Germinal center (tissue), 1 donor: ENCODE results near the gene CYSTM1.

Source experiments
- DNase-seq: peaks from one replicate; pipeline ENCODE4 v3.0.0; 2012; ENCODE audit warnings: mixed read lengths, low spot score

Gene CYSTM1

DNA sequence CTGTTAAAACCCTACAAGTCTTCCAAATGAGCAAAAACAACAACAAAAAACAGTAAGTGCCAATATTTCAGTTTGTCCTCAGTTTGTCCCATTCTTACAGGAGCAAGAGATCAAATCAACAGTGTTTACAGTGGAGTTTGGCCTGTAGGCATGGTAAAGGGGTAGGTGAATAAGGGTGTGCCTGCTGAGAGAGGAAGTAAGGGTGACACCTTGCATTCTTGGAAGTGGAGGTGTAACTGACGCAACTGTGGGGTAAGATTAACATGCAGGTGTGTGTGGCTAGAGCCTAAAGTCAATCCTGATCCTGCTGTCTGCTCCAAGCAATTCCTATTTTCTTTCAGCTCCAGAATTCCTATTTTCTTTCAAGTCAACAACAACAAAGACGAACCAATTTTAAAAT, 84.5 kb downstream of the CYSTM1 start:
- DNase-seq, result no peak

DNA sequence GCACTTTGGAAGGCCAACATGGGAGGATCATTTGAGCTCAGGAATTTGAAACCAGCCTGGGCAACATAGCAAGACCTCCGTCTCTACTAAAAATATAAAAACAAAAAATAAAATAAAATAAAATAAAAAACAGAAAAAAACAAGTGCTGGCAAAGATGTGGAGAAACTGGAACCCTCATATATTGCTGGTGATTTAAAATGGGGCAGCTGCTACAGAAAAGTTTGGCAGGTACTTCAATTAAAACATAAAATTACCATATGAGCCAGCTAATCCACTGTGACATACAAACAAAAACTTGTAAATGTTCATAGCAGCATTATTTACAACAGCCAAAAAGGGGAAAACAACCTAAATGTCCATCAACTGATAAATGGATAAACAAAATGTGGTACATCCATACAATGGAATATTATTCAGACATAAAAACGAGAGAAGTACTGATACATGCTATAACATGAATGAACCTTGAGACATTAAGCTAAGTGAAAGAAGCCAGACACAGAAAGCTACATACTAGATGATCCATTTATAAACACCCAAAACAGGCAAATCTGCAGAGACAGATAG, 85.2 kb downstream of the CYSTM1 start:
- DNase-seq, result no peak

- no peak for DNase-seq
Observed at GRCh38 chr5:140261403-140262171, 86.6 kb downstream of the CYSTM1 start.

- DNase-seq, result no peak
Observed at GRCh38 chr5:140262221-140262620, 87.2 kb downstream of the CYSTM1 start.

DNA sequence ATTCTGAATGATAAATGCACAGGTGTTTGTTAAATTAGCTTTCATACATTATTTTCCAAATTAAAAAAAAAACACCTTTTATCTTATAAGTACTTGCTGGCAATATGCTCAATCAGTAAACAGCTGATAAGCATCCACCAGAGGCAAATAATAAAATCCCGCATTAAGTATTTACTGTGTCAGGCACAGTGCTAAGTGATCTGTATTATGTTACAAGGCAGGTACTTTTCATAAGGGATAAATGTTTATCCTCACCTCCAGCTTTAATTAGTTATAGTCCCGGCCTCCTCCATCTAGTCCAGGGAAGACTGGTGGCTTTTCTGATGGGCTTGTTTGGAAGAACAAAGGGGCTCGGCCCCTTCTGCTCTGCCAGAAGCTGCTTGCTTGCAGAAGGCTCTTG, 87.9 kb downstream of the CYSTM1 start:
- no peak for DNase-seq

DNA sequence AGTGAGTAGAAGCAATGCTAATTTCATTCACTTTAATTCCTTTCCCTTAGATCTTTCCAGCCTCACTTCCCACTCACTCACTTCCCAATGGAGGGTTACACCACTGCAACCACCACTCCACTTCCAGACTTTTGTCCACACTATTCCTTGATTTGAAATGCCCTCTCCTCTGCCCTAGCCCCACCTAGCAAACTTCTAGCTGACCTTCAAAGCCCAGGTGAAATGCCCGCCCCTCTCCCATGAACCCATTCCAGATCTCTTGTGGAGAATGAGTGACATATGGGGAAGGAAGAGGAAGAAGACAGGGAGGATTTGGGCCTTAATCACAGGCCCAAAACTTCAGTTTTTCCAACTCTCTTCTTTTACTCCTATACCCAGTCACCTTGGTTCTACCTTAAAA, 90.9 kb downstream of the CYSTM1 start:
- DNase-seq, result no peak

DNA sequence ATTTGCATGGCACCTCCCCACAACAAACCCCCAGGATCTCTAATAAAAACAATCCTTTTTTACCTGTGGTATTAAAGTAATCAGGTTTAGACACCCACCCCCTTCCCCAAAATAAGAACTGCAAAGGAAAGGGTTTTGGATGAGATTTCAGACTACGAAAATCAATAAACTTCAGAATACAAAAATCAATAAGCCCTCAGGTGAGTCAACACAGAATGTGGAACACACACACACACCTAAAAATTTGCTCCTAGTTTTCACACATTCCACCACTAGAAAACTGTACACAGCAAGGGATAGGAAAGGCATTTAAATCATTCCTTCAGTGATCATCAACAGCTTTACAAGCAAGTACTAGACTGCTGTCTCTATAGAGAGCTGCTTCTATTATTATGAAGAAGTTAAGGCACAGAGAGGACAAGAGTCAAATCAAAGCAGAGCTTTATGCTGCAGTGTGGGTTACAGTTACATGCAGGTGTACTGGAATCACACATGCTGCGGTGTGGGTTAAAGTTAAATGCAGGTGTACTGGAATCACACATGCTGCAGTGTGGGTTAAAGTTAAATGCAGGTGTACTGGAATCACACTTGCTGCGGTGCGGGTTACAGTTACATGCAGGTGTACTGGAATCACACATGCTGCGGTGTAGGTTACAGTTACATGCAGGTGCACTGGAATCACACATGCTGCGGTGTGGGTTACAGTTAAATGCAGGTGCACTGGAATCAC, 91.6 kb downstream of the CYSTM1 start:
- DNase-seq, result no peak

DNA sequence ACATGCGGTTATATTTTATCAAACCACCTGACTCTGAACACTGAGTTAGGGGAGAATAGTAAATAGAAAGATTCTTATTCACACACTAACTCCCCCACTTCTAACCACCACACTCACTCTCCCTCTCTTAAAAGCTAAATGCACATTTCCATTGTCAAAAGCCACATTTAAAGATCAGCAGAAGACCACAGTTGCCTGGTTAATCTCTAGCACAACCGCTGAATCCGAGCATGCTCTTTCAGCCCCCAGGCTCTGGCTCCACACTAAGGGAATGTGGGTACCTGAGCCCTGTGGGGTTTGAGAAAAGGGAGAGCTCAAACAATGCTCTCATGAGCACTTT, 92.2 kb downstream of the CYSTM1 start:
- no peak for DNase-seq

GRCh38 chr5:140267559-140268018, 92.6 kb downstream of the CYSTM1 start:
- DNase-seq, result no peak

DNA sequence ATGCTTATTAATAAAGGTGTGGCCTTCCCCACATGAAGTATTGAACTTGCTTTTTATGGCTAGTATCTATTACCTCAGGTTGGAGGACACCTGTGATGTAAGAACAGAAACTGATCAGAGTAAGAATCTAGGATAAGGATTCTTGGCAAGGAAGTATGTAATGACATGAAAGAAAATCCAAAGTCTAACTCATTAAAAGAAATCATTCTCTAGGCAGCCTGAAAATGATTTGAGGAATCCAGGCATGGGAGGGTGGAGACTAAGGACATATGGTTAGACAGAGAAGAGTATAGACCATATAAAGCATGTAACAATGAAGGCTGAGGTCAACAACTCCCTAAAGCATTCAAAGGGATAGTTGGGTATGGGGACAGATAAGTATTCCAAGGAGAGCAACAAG, 95.0 kb downstream of the CYSTM1 start:
- no peak for DNase-seq

- no peak for DNase-seq
Observed at GRCh38 chr5:140273401-140273877, 98.5 kb downstream of the CYSTM1 start.

DNA sequence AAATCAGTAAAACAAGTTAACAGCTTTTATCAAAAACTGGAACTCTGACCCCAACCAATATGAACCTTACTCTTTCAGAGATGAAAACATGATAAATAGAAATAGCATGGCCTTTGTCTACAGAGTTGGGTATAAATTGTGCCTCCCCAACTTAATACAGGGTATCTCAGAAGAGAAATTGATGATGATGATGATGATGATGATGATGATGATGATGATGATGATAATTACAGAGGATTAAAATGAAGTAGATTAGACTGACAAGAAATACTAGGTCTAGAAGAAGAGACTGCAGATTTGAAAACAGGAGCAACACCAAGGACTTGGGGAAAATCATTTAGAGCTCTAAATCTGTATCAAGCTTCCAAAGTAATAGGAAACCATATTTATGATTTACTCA, 100.8 kb downstream of the CYSTM1 start:
- no peak for DNase-seq

GRCh38 chr5:140282266-140282665, 107.3 kb downstream of the CYSTM1 start:
- no peak for DNase-seq

- no peak for DNase-seq
Observed at GRCh38 chr5:140284013-140284412, 109.0 kb downstream of the CYSTM1 start.

GRCh38 chr5:140286424-140286823, 111.4 kb downstream of the CYSTM1 start:
- no peak for DNase-seq

- DNase-seq, result no peak
Observed at GRCh38 chr5:140287801-140288521, 113.0 kb downstream of the CYSTM1 start.

DNA sequence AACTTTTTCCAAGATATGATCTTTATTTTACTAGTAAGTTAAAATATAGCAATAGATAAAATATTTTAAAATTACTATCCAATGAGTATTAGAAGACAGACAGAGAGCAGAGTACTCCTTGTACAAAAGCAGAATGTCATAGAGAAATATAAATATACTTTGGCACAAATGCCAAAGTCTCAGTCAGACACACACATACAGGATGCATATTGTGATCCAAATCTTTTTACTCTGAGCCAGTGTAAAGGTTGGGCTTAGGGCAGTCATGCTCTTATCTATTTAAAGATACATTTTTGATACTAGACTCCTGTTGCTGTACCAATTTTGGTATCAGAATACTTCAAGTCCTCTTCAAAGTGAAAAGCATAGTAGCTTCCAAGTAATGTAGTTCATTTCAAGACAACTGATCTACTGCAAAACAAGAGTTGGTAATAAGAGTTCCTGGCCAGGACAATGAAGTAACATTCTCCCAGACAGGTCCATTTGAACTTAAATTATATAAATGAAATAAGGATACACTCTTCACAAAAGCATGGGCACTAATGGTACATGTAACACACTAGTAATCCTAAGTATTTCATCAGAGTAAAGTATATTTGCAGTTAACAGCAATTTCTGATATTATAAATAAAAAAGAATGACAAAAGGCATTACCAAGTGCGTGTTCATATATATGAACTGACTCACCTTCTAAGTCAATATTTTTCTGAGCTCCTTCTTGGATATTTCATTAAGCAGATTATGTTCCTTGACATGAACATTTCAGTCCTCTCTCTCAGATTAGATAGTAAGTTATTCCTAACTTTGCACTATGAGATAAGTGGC, 117.4 kb downstream of the CYSTM1 start:
- no peak for DNase-seq
